ENCODE results near the gene RPP14. TPM values are rescaled to one million over a fixed set of nuclear protein-coding genes. Genes with fewer than 3 reads are reported as not detected.

RPP14 gene
- total and polyA plus RNA-seq, 2 of the 4 experiments (the other 2 are of a cell fraction), result 6.6 to 7.8 TPM

- no peak overlapping the region for H4K91ac ChIP-seq (ENCODE audit: insufficient read depth, low read depth, low read length)
- no peak overlapping the region for H4K8ac ChIP-seq (ENCODE audit: low read depth in 2 of 2, low read length in 2 of 2)
- H2AFZ ChIP-seq (replicated peaks; ENCODE audit: low read length, poor library complexity), result no peak overlapping the region
- H4K5ac ChIP-seq (ENCODE audit: low read depth, low read length), result no peak overlapping the region
- H2BK15ac ChIP-seq (ENCODE audit: low read depth, low read length), result no peak overlapping the region
- in situ Hi-C loops (cut with MboI; ENCODE audit: low sequenced_read_pairs), result no loop called here
- no peak overlapping the region for H2BK5ac ChIP-seq (ENCODE audit: low read depth, low read length, poor library complexity, severe bottlenecking)
- H3K4me2 ChIP-seq (ENCODE audit: low read depth, low read length), result no peak overlapping the region
- dilution Hi-C loops (cut with HindIII; ENCODE audit: low sequenced_read_pairs, unreplicated experiment), result no loop called here
- TF ChIP-seq NFE2L2 (IDR thresholded peaks at IDR 0.05; ENCODE audit: low read depth, low read length) (no peak), BHLHE40 (IDR thresholded peaks at IDR 0.05; ENCODE audit: low read depth, low read length) (no peak), SMC3 (IDR thresholded peaks at IDR 0.05; ENCODE audit: low read depth, low read length) (no peak), MAZ (IDR thresholded peaks at IDR 0.05; ENCODE audit: borderline replicate concordance, low read depth, low read length) (no peak), CHD1 (IDR thresholded peaks at IDR 0.05; ENCODE audit: low read depth, low read length) (no peak), RCOR1 (IDR thresholded peaks at IDR 0.05; ENCODE audit: insufficient replicate concordance, low read length) (no peak)
- peak overlapping the region; percentile 15 for H2AK9ac ChIP-seq (replicated peaks; ENCODE audit: low read depth, low read length, poor library complexity)
- H3K36me3 ChIP-seq (ENCODE audit: control insufficient read depth, insufficient read depth, low read length), result peaks cover 10% of the 10 kb centered on the region; the same call in 1 of the 2 replicates
- H2BK20ac ChIP-seq (ENCODE audit: low read depth, low read length), result no peak overlapping the region
- no peaks in the 10 kb centered on the region for H3K9me1 ChIP-seq (ENCODE audit: insufficient read depth, low read length)
- ChIA-PET POLR2A (ENCODE audit: unreplicated experiment) (no interaction called here), CTCF (no interaction called here)
- no peak overlapping the region for H3K9ac ChIP-seq (ENCODE audit: low read depth, low read length)
- no peaks in the 10 kb centered on the region for H3K4me1 ChIP-seq (ENCODE audit: control insufficient read depth, insufficient read depth, low read length)
- H3K18ac ChIP-seq (ENCODE audit: low read depth, low read length), result no peak overlapping the region
- no peak overlapping the region for H3K56ac ChIP-seq (ENCODE audit: extremely low read depth, insufficient read depth, low read length)
- H3K4ac ChIP-seq (ENCODE audit: low read depth, low read length), result no peak overlapping the region
- no peak overlapping the region for H3K27ac ChIP-seq (ENCODE audit: insufficient read depth, low read length)
- H4K20me1 ChIP-seq (ENCODE audit: insufficient read depth, low read length), result no peaks in the 10 kb centered on the region
- 90% methylated on average over 6 of the region's 7 CpGs; no CpG with 5 or more reads in 1 of the 2 experiments for WGBS, 2 experiments (ENCODE audit: extremely low coverage in 2 of 2, insufficient read length in 1 of 2)
- H3K79me1 ChIP-seq (ENCODE audit: low read depth in 1 of 2, low read length in 2 of 2), result no peaks in the 10 kb centered on the region
- H2BK120ac ChIP-seq (ENCODE audit: low read depth, low read length), result no peak overlapping the region
- no peaks in the 10 kb centered on the region for H3K27me3 ChIP-seq (ENCODE audit: control insufficient read depth, insufficient read depth, low read length)
- no peak overlapping the region for H3K4me3 ChIP-seq (ENCODE audit: insufficient read depth, low read depth, low read length)
- intact Hi-C loops (cut with micrococcal nuclease), result no loop called here
- BruUV-seq (replicated peaks), result no TSS peak
- no peak overlapping the region for H3K14ac ChIP-seq (replicated peaks; ENCODE audit: low read depth, low read length)
- no peak for DNase-seq
- H2AK5ac ChIP-seq (ENCODE audit: low read depth, low read length), result no peak overlapping the region
- H3K9me3 ChIP-seq (ENCODE audit: control insufficient read depth, insufficient read depth, low read length), result no peaks in the 10 kb centered on the region
- H3K23ac ChIP-seq (ENCODE audit: low read depth, low read length), result no peak overlapping the region
- ATAC-seq (ENCODE audit: low read depth), result no peak
Observed at GRCh38 chr3:58285334-58285733, 20.7 kb upstream of the RPP14 start.
